ENCODE measurements around the gene RELN. TPM values are rescaled to one million over a fixed set of nuclear protein-coding genes. Genes with fewer than 3 reads are reported as not detected.

Gene RELN
- total RNA-seq, 2 donors from 2014 or later: 2.6 to 3.0 TPM

DNA sequence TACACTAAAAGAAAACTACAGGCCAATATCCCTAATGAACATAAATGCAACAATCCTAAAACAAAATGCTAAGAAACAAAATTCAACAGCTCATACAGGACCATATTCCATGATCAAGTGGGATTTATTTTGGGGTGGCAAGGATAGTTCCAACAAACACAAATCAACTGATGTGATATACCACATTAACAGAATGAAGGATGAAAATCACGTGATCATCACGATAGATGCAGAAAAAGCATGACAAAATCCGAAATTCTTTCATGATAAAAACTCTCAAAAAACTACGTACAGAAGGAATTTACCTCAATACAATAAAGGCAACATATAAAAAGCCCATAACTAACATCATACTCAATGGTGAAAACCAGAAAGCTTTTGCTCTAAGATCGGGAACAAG, 124.0 kb downstream of the RELN start:
- TF ChIP-seq, protein P1, sequence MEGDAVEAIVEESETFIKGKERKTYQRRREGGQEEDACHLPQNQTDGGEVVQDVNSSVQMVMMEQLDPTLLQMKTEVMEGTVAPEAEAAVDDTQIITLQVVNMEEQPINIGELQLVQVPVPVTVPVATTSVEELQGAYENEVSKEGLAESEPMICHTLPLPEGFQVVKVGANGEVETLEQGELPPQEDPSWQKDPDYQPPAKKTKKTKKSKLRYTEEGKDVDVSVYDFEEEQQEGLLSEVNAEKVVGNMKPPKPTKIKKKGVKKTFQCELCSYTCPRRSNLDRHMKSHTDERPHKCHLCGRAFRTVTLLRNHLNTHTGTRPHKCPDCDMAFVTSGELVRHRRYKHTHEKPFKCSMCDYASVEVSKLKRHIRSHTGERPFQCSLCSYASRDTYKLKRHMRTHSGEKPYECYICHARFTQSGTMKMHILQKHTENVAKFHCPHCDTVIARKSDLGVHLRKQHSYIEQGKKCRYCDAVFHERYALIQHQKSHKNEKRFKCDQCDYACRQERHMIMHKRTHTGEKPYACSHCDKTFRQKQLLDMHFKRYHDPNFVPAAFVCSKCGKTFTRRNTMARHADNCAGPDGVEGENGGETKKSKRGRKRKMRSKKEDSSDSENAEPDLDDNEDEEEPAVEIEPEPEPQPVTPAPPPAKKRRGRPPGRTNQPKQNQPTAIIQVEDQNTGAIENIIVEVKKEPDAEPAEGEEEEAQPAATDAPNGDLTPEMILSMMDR (IDR thresholded peaks at IDR 0.05): no peak
- no peak for TF ChIP-seq POLR2A (IDR thresholded peaks at IDR 0.05)
- no peak for TF ChIP-seq POLR2AphosphoS5 (IDR thresholded peaks at IDR 0.05)
- no peak overlapping the region for H3K4me3 ChIP-seq
- no peak for DNase-seq (ENCODE audit: low spot score)
- intact Hi-C loops (cut with DNase I): no loop called here
- no peaks in the 10 kb centered on the region for H3K36me3 ChIP-seq
- no peaks in the 10 kb centered on the region for H3K9me3 ChIP-seq
- no peak overlapping the region for H3K27ac ChIP-seq
- 84% methylated on average over 5 of the region's 5 CpGs for WGBS
- H3K27me3 ChIP-seq (replicated peaks; ENCODE audit: insufficient read depth): no peaks in the 10 kb centered on the region
- no peaks in the 10 kb centered on the region for H3K4me1 ChIP-seq (replicated peaks)

- H3K27ac ChIP-seq: no peak overlapping the region
- H3K4me1 ChIP-seq (replicated peaks): no peaks in the 10 kb centered on the region
- H3K27me3 ChIP-seq (replicated peaks; ENCODE audit: insufficient read depth): no peaks in the 10 kb centered on the region
- no peak overlapping the region for H3K4me3 ChIP-seq
- intact Hi-C loops (cut with DNase I): no loop called here
- H3K36me3 ChIP-seq: no peaks in the 10 kb centered on the region
- TF ChIP-seq, protein P1 (IDR thresholded peaks at IDR 0.05): no peak
- TF ChIP-seq POLR2AphosphoS5 (IDR thresholded peaks at IDR 0.05) (no peak), POLR2A (IDR thresholded peaks at IDR 0.05) (no peak)
- DNase-seq (ENCODE audit: low spot score): no peak
- H3K9me3 ChIP-seq: no peaks in the 10 kb centered on the region
- 89% methylated on average over 4 of the region's 4 CpGs for WGBS
Measured at GRCh38 chr7:103862302-103863035, 127.0 kb downstream of the RELN start.

DNA sequence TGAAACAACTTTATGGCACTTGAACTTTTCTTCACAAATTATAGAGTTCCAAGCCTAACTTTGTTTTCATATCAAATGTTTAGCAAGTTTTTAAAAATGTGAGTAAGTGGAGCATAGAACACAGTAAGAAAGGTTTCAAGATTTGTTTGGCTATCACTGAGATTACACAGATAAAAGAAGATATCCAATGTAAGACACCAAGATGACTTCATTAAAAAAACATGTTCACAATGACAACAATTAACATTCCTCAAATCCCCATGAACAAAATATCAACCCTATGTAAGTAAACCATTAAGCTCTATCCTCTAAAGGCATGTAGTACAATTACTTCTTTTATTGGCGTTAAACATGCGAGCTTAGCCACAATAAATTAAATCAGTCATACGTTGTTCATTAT, 129.7 kb downstream of the RELN start:
- H3K27me3 ChIP-seq (replicated peaks; ENCODE audit: insufficient read depth): no peaks in the 10 kb centered on the region
- no peaks in the 10 kb centered on the region for H3K9me3 ChIP-seq
- H3K4me1 ChIP-seq (replicated peaks): no peaks in the 10 kb centered on the region
- H3K4me3 ChIP-seq: no peak overlapping the region
- DNase-seq (ENCODE audit: low spot score): no peak
- intact Hi-C loops (cut with DNase I): no loop called here
- WGBS: 50% methylated on average over 3 of the region's 3 CpGs
- no peak for TF ChIP-seq POLR2AphosphoS5 (IDR thresholded peaks at IDR 0.05)
- no peak overlapping the region for H3K27ac ChIP-seq
- no peaks in the 10 kb centered on the region for H3K36me3 ChIP-seq

DNA sequence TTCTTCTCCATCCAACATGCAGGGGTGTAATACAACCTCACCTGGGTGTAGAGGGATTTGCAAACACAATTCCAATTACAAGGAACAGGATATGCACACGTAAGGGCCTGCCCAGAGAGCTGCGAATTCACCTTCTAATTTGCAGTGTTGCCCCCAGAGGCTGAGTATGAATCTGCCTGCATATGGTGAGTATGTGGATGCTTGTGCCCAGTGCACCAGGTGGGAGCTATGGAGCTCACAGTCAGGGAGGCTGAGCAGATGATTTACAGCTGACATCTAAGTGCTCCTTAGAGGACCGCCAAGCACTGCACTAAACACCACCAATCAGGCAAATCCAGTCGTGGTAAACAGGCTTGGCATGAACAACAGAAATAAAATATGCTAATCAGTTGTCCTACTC, 132.0 kb downstream of the RELN start:
- WGBS: 19% methylated on average over 4 of the region's 4 CpGs
- intact Hi-C loops (cut with DNase I): no loop called here
- H3K27me3 ChIP-seq (replicated peaks; ENCODE audit: insufficient read depth): no peaks in the 10 kb centered on the region

GRCh38 chr7:103856929-103857328, 132.5 kb downstream of the RELN start:
- intact Hi-C loops (cut with DNase I): no loop called here
- H3K27me3 ChIP-seq (replicated peaks; ENCODE audit: insufficient read depth): no peaks in the 10 kb centered on the region
- no peaks in the 10 kb centered on the region for H3K4me1 ChIP-seq (replicated peaks)
- TF ChIP-seq, protein P1 (IDR thresholded peaks at IDR 0.05): no peak
- TF ChIP-seq POLR2AphosphoS5 (IDR thresholded peaks at IDR 0.05) (no peak), POLR2A (IDR thresholded peaks at IDR 0.05) (no peak)
- no peaks in the 10 kb centered on the region for H3K36me3 ChIP-seq
- H3K4me3 ChIP-seq: no peak overlapping the region
- H3K27ac ChIP-seq: no peak overlapping the region
- H3K9me3 ChIP-seq: no peaks in the 10 kb centered on the region
- no peak for DNase-seq (ENCODE audit: low spot score)

More for the DNA sequence above, 132.0 kb downstream of the RELN start:
- Histone ChIP-seq H3K4me1 (replicated peaks) (no peaks in the 10 kb centered on the region), H3K36me3 (no peaks in the 10 kb centered on the region), H3K27ac (no peak overlapping the region), H3K4me3 (no peak overlapping the region), H3K9me3 (no peaks in the 10 kb centered on the region)
- no peak for DNase-seq (ENCODE audit: low spot score)
- TF ChIP-seq POLR2A (IDR thresholded peaks at IDR 0.05) (no peak), POLR2AphosphoS5 (IDR thresholded peaks at IDR 0.05) (no peak)
- TF ChIP-seq, protein P1 (IDR thresholded peaks at IDR 0.05): no peak
